HFFc6 (cell line): ENCODE results near the gene YY2. TPM values are rescaled to one million over a fixed set of nuclear protein-coding genes. Genes with fewer than 3 reads are reported as not detected.
"Not testable (repeated sequence)": the region's sequence is repeated elsewhere in the genome, so short reads cannot be mapped to it uniquely, and the experiment has no call there.

Experiments used
- DNase-seq: peaks from one replicate; pipeline ENCODE4 v3.0.0-alpha.2; 2018
- H3K27ac Mint-ChIP-seq: 2 replicates; pipeline ENCODE4 v1.8.0; 2020; ENCODE audit warnings: mild to moderate bottlenecking, mixed read lengths
- H3K27me3 Mint-ChIP-seq: 2 replicates; pipeline ENCODE4 v1.8.0; 2021; ENCODE audit warnings: mild to moderate bottlenecking, moderate library complexity, mixed read lengths; ENCODE audit not compliant: insufficient read depth
- H3K36me3 Mint-ChIP-seq: 2 replicates; pipeline ENCODE4 v1.8.0; 2021; ENCODE audit warnings: low read depth, mixed read lengths
- H3K4me1 Mint-ChIP-seq: 2 replicates; pipeline ENCODE4 v1.8.0; 2020; ENCODE audit warnings: low read depth, mixed read lengths
- H3K4me3 Mint-ChIP-seq: 2 replicates; pipeline ENCODE4 v1.8.0; 2020; ENCODE audit warnings: mild to moderate bottlenecking, moderate library complexity, mixed read lengths
- H3K9me3 Mint-ChIP-seq: 2 replicates; pipeline ENCODE4 v1.8.0; 2020; ENCODE audit warnings: mild to moderate bottlenecking, mixed read lengths
- total RNA-seq, 6 experiments: library from RNA; stranded (reverse); fragmentation: NEBNext Ultra II Directional; extraction: Animal tissue kit (Norgen Biotek cat#: 25700); gene quantifications; 2 replicates in 1 of 6; 3 replicates in 5 of 6; pipeline ENCODE4 v1.2.3, GENCODE V29; 2021
- TF ChIP-seq, protein P1 (sequence below): fragments of 200-600 bp; sonication (generic); IDR thresholded peaks from 2 replicates; pipeline ENCODE4 v1.5.0; 2021; ENCODE audit warnings: antibody characterized with exemption, mild to moderate bottlenecking

Gene YY2
- total RNA-seq, 6 experiments from 2014 or later, result 2.9 to 3.6 (median 3.3) TPM

DNA sequence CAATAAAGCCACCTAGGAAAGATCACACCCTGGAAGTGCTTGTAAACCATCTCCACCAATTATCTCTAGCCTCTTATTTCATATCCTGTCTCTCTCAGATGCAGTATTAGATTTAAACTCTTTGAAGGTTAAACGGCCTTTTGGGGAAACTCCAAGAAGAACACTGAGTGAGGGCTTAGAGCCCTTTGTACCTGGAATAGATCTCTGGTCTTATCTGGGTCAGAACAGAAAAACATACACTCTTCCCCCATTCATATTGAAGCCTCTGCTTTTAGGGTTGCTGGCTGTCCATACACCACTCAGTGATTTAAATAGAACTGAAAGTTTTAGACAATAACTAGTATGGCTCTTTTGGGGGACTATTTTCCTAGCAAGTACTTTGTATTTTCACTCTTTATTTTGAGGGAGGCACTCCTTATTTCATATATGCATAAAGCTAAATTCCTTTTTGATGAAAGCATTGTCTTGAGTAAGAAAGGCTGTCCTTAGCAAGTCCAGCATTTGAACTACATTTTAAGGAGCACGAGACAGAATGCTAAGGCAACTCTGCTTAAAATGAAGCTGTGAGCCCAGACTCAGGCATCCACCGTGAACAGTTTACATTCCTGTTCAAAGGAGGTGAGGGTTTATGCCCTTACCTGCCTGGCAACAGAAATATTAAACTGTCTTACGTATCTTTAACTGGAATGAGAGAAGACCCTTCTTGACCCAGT is 17.4 kb downstream of the YY2 start:
- H3K4me1 Mint-ChIP-seq, result peaks cover 20% of the 10 kb centered on the region

DNA sequence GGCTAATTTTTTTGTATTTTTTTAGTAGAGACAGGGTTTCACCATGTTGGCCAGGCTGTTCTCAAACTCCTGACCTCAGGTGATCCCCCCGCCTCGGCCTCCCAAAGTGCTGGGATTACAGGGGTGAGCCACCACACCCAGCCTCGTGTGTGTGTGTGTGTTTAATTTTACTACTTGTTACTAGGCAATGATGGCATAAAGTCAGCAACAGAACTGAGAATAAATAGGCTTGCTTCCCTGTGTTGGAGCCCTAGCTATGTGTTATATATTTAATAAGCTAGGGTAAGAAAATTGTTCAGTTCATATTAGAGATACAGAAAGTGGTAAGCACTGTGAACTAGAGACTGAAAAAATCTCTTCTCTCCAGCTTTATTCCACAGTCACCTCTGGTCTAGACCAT is 18.4 kb downstream of the YY2 start:
- not testable (repeated sequence) for H3K27ac Mint-ChIP-seq, DNase-seq, H3K4me3 Mint-ChIP-seq, H3K9me3 Mint-ChIP-seq, H3K27me3 Mint-ChIP-seq, H3K36me3 Mint-ChIP-seq
- peaks cover 15% of the 10 kb centered on the region for H3K4me1 Mint-ChIP-seq

More for the DNA sequence above, 17.4 kb downstream of the YY2 start:
- no peak for DNase-seq
- no peak overlapping the region for H3K4me3 Mint-ChIP-seq
- H3K27ac Mint-ChIP-seq, result no peak overlapping the region
- TF ChIP-seq, protein P1, sequence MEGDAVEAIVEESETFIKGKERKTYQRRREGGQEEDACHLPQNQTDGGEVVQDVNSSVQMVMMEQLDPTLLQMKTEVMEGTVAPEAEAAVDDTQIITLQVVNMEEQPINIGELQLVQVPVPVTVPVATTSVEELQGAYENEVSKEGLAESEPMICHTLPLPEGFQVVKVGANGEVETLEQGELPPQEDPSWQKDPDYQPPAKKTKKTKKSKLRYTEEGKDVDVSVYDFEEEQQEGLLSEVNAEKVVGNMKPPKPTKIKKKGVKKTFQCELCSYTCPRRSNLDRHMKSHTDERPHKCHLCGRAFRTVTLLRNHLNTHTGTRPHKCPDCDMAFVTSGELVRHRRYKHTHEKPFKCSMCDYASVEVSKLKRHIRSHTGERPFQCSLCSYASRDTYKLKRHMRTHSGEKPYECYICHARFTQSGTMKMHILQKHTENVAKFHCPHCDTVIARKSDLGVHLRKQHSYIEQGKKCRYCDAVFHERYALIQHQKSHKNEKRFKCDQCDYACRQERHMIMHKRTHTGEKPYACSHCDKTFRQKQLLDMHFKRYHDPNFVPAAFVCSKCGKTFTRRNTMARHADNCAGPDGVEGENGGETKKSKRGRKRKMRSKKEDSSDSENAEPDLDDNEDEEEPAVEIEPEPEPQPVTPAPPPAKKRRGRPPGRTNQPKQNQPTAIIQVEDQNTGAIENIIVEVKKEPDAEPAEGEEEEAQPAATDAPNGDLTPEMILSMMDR, result no peak
- no peaks in the 10 kb centered on the region for H3K9me3 Mint-ChIP-seq
- H3K27me3 Mint-ChIP-seq, result no peaks in the 10 kb centered on the region
- peaks cover 4% of the 10 kb centered on the region for H3K36me3 Mint-ChIP-seq

GRCh38 chrX:21875013-21875412 is 19.2 kb downstream of the YY2 start:
- TF ChIP-seq, protein P1, result no peak
- Mint-ChIP-seq H3K9me3 (no peaks in the 10 kb centered on the region), H3K27ac (no peak overlapping the region), H3K4me3 (no peak overlapping the region), H3K27me3 (no peaks in the 10 kb centered on the region), H3K36me3 (no peaks in the 10 kb centered on the region), H3K4me1 (peaks cover 15% of the 10 kb centered on the region)
- no peak for DNase-seq

- TF ChIP-seq, protein P1, result no peak
- H3K4me3 Mint-ChIP-seq, result no peak overlapping the region
Measured at GRCh38 chrX:21881881-21882574, 26.2 kb downstream of the YY2 start.

DNA sequence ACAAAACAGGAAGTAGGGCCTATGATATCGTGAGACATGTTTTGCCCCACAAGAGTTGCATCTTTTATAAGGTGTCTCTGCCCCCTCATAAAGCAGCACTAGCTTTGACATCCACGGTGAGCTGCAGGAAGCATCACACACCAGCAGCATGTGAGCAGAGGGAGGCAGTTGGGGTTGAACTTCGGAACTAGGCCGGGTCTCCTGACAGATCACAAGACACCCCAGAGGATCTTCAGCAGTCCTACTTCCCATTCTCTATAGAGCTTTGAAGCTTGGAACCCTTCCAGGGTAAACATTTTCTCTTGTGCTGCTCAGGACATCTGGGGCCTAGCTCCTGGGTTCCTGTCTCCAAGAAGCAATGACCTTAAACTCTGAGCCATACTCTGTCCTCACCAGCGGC is 27.5 kb downstream of the YY2 start:
- Mint-ChIP-seq H3K4me1 (peaks cover 12% of the 10 kb centered on the region), H3K36me3 (peaks cover 5% of the 10 kb centered on the region), H3K4me3 (no peak overlapping the region), H3K9me3 (no peaks in the 10 kb centered on the region), H3K27me3 (no peaks in the 10 kb centered on the region), H3K27ac (peak overlapping the region; percentile 26; the same call in 1 of the 2 replicates)
- TF ChIP-seq, protein P1, result no peak
- no peak for DNase-seq

More at GRCh38 chrX:21881881-21882574, 26.2 kb downstream of the YY2 start:
- DNase-seq, result no peak
- Mint-ChIP-seq H3K9me3 (no peaks in the 10 kb centered on the region), H3K36me3 (peaks cover 5% of the 10 kb centered on the region), H3K27ac (no peak overlapping the region), H3K27me3 (no peaks in the 10 kb centered on the region), H3K4me1 (peaks cover 12% of the 10 kb centered on the region)

DNA sequence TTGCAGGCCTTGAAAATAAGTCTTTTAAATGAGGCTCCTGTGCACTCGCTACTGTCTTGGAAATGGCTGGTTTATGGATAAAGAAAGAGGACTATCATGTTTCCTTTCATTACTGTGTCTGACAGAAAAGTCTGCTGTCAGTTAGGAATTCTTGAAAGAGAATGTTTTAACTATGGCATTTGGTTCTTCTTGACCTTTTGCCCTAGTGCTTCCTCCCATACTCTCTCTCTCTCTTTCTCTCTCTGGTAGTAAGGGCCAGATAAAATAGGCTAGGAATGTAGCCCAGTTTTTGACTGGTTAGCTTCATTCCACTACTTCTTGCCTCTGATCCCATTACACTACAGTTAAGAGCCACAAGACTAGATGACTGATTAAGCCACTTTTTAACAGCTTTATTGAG is 29.8 kb downstream of the YY2 start:
- Mint-ChIP-seq H3K36me3 (peaks cover 5% of the 10 kb centered on the region), H3K27me3 (no peaks in the 10 kb centered on the region), H3K27ac (no peak overlapping the region), H3K4me3 (no peak overlapping the region), H3K9me3 (no peaks in the 10 kb centered on the region), H3K4me1 (peaks cover 12% of the 10 kb centered on the region)
- TF ChIP-seq, protein P1, result no peak
- DNase-seq, result peak; percentile 4
